Osteoblast (primary cell): ENCODE data around the gene MOB3C. TPM values are rescaled to one million over a fixed set of nuclear protein-coding genes. Genes with fewer than 3 reads are reported as not detected.
"Not testable (repeated sequence)": the region's sequence is repeated elsewhere in the genome, so short reads cannot be mapped to it uniquely, and the experiment has no call there.

Source experiments
- DNase-seq: peaks from one replicate; pipeline ENCODE4 v3.0.0; 2011; ENCODE audit warnings: low spot score, mixed read lengths; ENCODE audit not compliant: insufficient read length; ENCODE audit errors: missing footprints
- H2AFZ ChIP-seq: 2 replicates; pipeline ENCODE4 v1.6.0; 2011; ENCODE audit warnings: mild to moderate bottlenecking, low read length
- H3K27ac ChIP-seq: 2 replicates; pipeline ENCODE4 v1.5.1; 2011; ENCODE audit warnings: mild to moderate bottlenecking, low read depth, low read length, moderate library complexity
- H3K27me3 ChIP-seq: 2 replicates; pipeline ENCODE4 v1.6.0; 2012; ENCODE audit warnings: mild to moderate bottlenecking, control low read depth, inconsistent platforms, low read length, moderate library complexity; ENCODE audit not compliant: insufficient read depth
- H3K36me3 ChIP-seq: 2 replicates; pipeline ENCODE4 v1.5.1; 2011; ENCODE audit warnings: mild to moderate bottlenecking, low read length, control low read depth, moderate library complexity; ENCODE audit not compliant: insufficient read depth
- H3K4me1 ChIP-seq: 2 replicates; pipeline ENCODE4 v1.5.1; 2011; ENCODE audit warnings: mild to moderate bottlenecking, low read length, control low read depth, moderate library complexity; ENCODE audit not compliant: insufficient read depth
- H3K4me2 ChIP-seq: 2 replicates; pipeline ENCODE4 v1.6.0; 2011; ENCODE audit warnings: mild to moderate bottlenecking, low read length; ENCODE audit not compliant: insufficient read depth
- H3K4me3 ChIP-seq: fragments of 200-600 bp; sonication (generic); 3 replicates; pipeline ENCODE4 v1.5.1; 2012; ENCODE audit warnings: mild to moderate bottlenecking, low read length, inconsistent platforms; ENCODE audit not compliant: insufficient read depth
- H3K79me2 ChIP-seq: 2 replicates; pipeline ENCODE4 v1.6.0; 2012; ENCODE audit warnings: mild to moderate bottlenecking, low read length, control low read depth, inconsistent platforms; ENCODE audit not compliant: insufficient read depth
- H3K9me3 ChIP-seq: 2 replicates; pipeline ENCODE4 v1.5.1; 2011; ENCODE audit warnings: low read depth, low read length, control low read depth
- H4K20me1 ChIP-seq: 2 replicates; pipeline ENCODE4 v1.6.0; 2012; ENCODE audit warnings: mild to moderate bottlenecking, low read length, control low read depth; ENCODE audit not compliant: insufficient read depth
- total RNA-seq: library from RNA; depleted of rRNA; stranded (reverse); fragments of >200 nt; gene quantifications from 2 replicates; pipeline ENCODE4 v1.2.3, GENCODE V29; 2012
- TF ChIP-seq, protein P1 (sequence below): IDR thresholded peaks from 2 replicates; pipeline ENCODE4 v1.5.1; 2011; ENCODE audit warnings: mild to moderate bottlenecking, low read depth, low read length, moderate library complexity; ENCODE audit errors: extremely low read depth

MOB3C gene
- total RNA-seq, 1 donor: 8.7 TPM

DNA sequence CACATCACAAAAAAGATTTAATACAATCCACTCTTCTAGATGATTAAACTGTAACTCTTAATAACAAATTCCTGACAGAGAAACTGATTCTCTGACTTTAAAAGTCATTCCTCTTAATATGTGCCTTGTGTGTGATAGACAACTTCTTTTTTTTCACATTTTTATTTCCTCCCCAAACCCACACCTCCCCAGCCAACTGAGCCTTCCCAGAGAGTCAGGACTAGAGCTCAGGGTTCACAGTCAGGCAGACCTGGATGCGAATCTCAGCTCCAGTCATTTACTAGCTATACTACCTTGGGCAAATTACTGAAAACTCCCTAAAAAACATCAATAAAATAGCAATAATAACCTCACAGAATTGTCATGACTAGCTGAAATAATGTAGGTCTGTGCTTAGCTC is 37.4 kb upstream of the MOB3C start:
- H3K79me2 ChIP-seq: no peaks in the 10 kb centered on the region
- H3K27me3 ChIP-seq: no peaks in the 10 kb centered on the region
- DNase-seq: no peak
- H4K20me1 ChIP-seq: no peaks in the 10 kb centered on the region
- TF ChIP-seq, protein P1, sequence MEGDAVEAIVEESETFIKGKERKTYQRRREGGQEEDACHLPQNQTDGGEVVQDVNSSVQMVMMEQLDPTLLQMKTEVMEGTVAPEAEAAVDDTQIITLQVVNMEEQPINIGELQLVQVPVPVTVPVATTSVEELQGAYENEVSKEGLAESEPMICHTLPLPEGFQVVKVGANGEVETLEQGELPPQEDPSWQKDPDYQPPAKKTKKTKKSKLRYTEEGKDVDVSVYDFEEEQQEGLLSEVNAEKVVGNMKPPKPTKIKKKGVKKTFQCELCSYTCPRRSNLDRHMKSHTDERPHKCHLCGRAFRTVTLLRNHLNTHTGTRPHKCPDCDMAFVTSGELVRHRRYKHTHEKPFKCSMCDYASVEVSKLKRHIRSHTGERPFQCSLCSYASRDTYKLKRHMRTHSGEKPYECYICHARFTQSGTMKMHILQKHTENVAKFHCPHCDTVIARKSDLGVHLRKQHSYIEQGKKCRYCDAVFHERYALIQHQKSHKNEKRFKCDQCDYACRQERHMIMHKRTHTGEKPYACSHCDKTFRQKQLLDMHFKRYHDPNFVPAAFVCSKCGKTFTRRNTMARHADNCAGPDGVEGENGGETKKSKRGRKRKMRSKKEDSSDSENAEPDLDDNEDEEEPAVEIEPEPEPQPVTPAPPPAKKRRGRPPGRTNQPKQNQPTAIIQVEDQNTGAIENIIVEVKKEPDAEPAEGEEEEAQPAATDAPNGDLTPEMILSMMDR: no peak
- H3K27ac ChIP-seq: no peak overlapping the region
- no peak overlapping the region for H3K4me2 ChIP-seq
- no peak overlapping the region for H2AFZ ChIP-seq
- H3K9me3 ChIP-seq: no peaks in the 10 kb centered on the region
- H3K36me3 ChIP-seq: peaks cover 47% of the 10 kb centered on the region
- no peaks in the 10 kb centered on the region for H3K4me1 ChIP-seq
- H3K4me3 ChIP-seq: no peak overlapping the region

GRCh38 chr1:46653405-46653958 is 36.9 kb upstream of the MOB3C start:
- no peaks in the 10 kb centered on the region for H4K20me1 ChIP-seq
- TF ChIP-seq, protein P1: no peak
- H3K4me1 ChIP-seq: no peaks in the 10 kb centered on the region
- H3K36me3 ChIP-seq: peaks cover 51% of the 10 kb centered on the region
- no peaks in the 10 kb centered on the region for H3K79me2 ChIP-seq
- H2AFZ ChIP-seq: no peak overlapping the region
- no peak for DNase-seq
- no peak overlapping the region for H3K4me3 ChIP-seq
- no peak overlapping the region for H3K4me2 ChIP-seq
- no peak overlapping the region for H3K27ac ChIP-seq
- no peaks in the 10 kb centered on the region for H3K9me3 ChIP-seq
- H3K27me3 ChIP-seq: no peaks in the 10 kb centered on the region

GRCh38 chr1:46652321-46653100 is 35.9 kb upstream of the MOB3C start:
- H3K9me3 ChIP-seq: no peaks in the 10 kb centered on the region
- H4K20me1 ChIP-seq: no peaks in the 10 kb centered on the region
- no peaks in the 10 kb centered on the region for H3K79me2 ChIP-seq
- DNase-seq: no peak
- TF ChIP-seq, protein P1: no peak
- H3K27ac ChIP-seq: no peak overlapping the region
- no peaks in the 10 kb centered on the region for H3K4me1 ChIP-seq
- no peak overlapping the region for H2AFZ ChIP-seq
- H3K36me3 ChIP-seq: peaks cover 44% of the 10 kb centered on the region
- no peak overlapping the region for H3K4me2 ChIP-seq
- H3K4me3 ChIP-seq: no peak overlapping the region
- H3K27me3 ChIP-seq: no peaks in the 10 kb centered on the region

GRCh38 chr1:46651152-46651551 is 34.5 kb upstream of the MOB3C start:
- not testable (repeated sequence) for H4K20me1 ChIP-seq, H3K27me3 ChIP-seq, H3K4me3 ChIP-seq, H3K4me2 ChIP-seq, H2AFZ ChIP-seq, DNase-seq, H3K27ac ChIP-seq, H3K4me1 ChIP-seq, H3K9me3 ChIP-seq, H3K79me2 ChIP-seq
- peaks cover 39% of the 10 kb centered on the region for H3K36me3 ChIP-seq
